Transverse colon (tissue), 4 donors: ENCODE data around the gene MCUB. TPM values are rescaled to one million over a fixed set of nuclear protein-coding genes. Genes with fewer than 3 reads are reported as not detected.
"Not testable (repeated sequence)": the region's sequence is repeated elsewhere in the genome, so short reads cannot be mapped to it uniquely, and the experiment has no call there.

Experiments
- DNase-seq: peaks from one replicate; pipeline ENCODE4 v3.0.0-alpha.2; 2019
- H3K27ac ChIP-seq, 4 donors: fragments of 200-600 bp; sonication (generic); 2 replicates each; pipeline ENCODE4 v1.5.1; 2016 to 2018; ENCODE audit warnings: inconsistent platforms in 4 of 4
- H3K27me3 ChIP-seq: fragments of 200-600 bp; sonication (generic); 2 replicates; pipeline ENCODE4 v1.5.1; 2017; ENCODE audit warnings: inconsistent platforms
- H3K36me3 ChIP-seq, 4 donors: fragments of 200-600 bp; sonication (generic); 2 replicates each; pipeline ENCODE4 v1.5.1; 2017 to 2019; ENCODE audit warnings: inconsistent platforms in 4 of 4
- H3K4me1 ChIP-seq, 4 donors: fragments of 200-600 bp; sonication (generic); 2 replicates each; pipeline ENCODE4 v1.5.1; 2017 to 2020; ENCODE audit warnings: inconsistent platforms in 4 of 4
- H3K4me3 ChIP-seq, 4 donors: fragments of 200-600 bp; sonication (generic); 1 replicate in 1 of 4; 2 replicates in 3 of 4; pipeline versions ENCODE4 v1.5.1 to v1.6.1; 2017 to 2019; ENCODE audit warnings: inconsistent platforms in 4 of 4
- H3K9me3 ChIP-seq, 2 donors: fragments of 200-600 bp; sonication (generic); 2 replicates each; pipeline ENCODE4 v1.5.1; 2017 to 2019; ENCODE audit warnings: inconsistent platforms in 2 of 2
- EP300 ChIP-seq: sonication (generic); formaldehyde crosslinking; IDR thresholded peaks from one replicate; pipeline ENCODE4 v1.6.1; 2017; ENCODE audit warnings: antibody characterized with exemption, low read depth
- POLR2A ChIP-seq: fragments of 450-650 bp; IDR thresholded peaks from one replicate; pipeline ENCODE4 v1.6.1; 2016; ENCODE audit warnings: antibody characterized with exemption, mild to moderate bottlenecking, moderate library complexity
- POLR2AphosphoS5 ChIP-seq, 3 donors: sonication (generic); formaldehyde crosslinking; IDR thresholded peaks; one replicate each; pipeline ENCODE4 v1.6.1; 2016; ENCODE audit warnings: antibody characterized with exemption in 3 of 3
- WGBS, 2 donors: methylation state at CpG; one replicate each; pipeline ENCODE4 v1.1.5; 2018; ENCODE audit warnings: low coverage in 1 of 2; 5-methylcytosine and 5-hydroxymethylcytosine counted together
- in situ Hi-C, 4 donors: fragments of 200-750 bp; cut with MboI; loops; one replicate each; pipeline versions ENCODE4 v1.15.0 to v1.15.1; 2017; ENCODE audit warnings: low sequenced_read_pairs in 3 of 4, low pct_ligation_motif_present in 1 of 4, low pct_unique_long_range_greater_than_20kb in 1 of 4
- intact Hi-C: fragments of 100-400 bp; cut with DNase I; formaldehyde crosslinking; loops from one replicate; pipeline ENCODE4 v1.15.1; 2023; ENCODE audit warnings: low total_unique reads
- total RNA-seq, 4 donors: library from RNA; depleted of rRNA; stranded (reverse); fragments of >200 nt; gene quantifications; one replicate each; pipeline ENCODE4 v1.1.0, GENCODE V29; 2016
- TF ChIP-seq, protein P1 (sequence below), 5 experiments: fragments of 200-600 bp in 3 of 5; fragments of 450-650 bp in 2 of 5; sonication (generic) in 3 of 5; IDR thresholded peaks; 1 replicate in 2 of 5; 2 replicates in 3 of 5; pipeline ENCODE4 v1.5.1; 2016 to 2017; ENCODE audit warnings: antibody characterized with exemption in 5 of 5, inconsistent platforms in 3 of 5, mild to moderate bottlenecking in 2 of 5, moderate library complexity in 1 of 5

The MCUB gene
- total RNA-seq, 4 donors from 2014 or later = 4.6 to 15.7 (median 8.8) TPM

DNA sequence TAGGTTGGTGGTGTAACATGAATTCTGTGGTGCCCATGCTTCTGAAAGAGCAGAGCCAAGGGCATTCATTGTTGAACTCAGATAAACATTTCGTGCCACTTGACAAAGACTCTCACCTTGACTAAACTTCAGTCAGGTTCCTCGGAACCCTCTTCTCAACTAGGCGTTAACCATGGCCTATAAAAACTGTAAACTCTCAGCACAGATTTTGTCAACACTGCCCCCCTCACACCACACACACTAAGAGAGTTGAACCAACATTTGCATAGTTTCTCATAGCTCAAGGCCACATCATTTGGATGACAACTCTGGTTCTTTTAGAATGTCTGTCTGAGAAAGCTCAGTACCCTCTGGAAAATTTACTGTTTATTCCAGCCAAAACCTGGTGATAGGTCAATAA, 115.1 kb downstream of the MCUB start:
- DNase-seq = no peak
- TF ChIP-seq, protein P1, sequence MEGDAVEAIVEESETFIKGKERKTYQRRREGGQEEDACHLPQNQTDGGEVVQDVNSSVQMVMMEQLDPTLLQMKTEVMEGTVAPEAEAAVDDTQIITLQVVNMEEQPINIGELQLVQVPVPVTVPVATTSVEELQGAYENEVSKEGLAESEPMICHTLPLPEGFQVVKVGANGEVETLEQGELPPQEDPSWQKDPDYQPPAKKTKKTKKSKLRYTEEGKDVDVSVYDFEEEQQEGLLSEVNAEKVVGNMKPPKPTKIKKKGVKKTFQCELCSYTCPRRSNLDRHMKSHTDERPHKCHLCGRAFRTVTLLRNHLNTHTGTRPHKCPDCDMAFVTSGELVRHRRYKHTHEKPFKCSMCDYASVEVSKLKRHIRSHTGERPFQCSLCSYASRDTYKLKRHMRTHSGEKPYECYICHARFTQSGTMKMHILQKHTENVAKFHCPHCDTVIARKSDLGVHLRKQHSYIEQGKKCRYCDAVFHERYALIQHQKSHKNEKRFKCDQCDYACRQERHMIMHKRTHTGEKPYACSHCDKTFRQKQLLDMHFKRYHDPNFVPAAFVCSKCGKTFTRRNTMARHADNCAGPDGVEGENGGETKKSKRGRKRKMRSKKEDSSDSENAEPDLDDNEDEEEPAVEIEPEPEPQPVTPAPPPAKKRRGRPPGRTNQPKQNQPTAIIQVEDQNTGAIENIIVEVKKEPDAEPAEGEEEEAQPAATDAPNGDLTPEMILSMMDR (IDR thresholded peaks at IDR 0.05) = no peak
- no peak overlapping the region for H3K27ac ChIP-seq
- H3K36me3 ChIP-seq = no peaks in the 10 kb centered on the region
- 68 to 83% methylated on average over 1 to 3 of the region's 3 CpGs for WGBS, 2 donors
- H3K4me3 ChIP-seq = no peak overlapping the region
- H3K4me1 ChIP-seq = no peaks in the 10 kb centered on the region
- intact Hi-C loops (no loop called here), in situ Hi-C loops (no loop called here)
- no peaks in the 10 kb centered on the region for H3K27me3 ChIP-seq
- H3K9me3 ChIP-seq = peaks cover 0 to 5% of the 10 kb centered on the region in 2 donors

DNA sequence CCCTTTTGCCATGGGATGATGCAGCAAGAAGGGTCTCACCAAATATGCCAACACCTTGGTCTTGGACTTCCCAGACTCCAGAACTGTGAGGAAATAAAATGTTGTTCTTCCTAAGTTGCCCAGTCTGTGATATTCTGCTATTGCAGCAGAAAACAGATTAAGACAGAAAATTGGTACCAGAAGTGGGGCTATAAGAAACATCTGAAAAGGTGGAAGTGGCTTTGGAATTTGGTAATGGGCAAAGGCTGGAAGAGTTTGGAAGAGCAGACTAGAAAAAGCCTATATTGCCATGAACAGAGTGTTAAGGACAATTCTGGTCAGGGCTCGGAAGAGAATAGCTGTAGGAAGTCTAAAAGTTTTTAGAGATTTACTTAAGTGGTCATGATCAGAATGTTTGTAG, 115.8 kb downstream of the MCUB start:
- H3K9me3 ChIP-seq = peaks cover 0 to 5% of the 10 kb centered on the region in 2 donors
- H3K27ac ChIP-seq = no peak overlapping the region
- H3K4me1 ChIP-seq = no peaks in the 10 kb centered on the region
- H3K4me3 ChIP-seq = no peak overlapping the region
- WGBS, 2 donors = 100% methylated on average over 1 of the region's 1 CpG
- TF ChIP-seq EP300 (no peak), POLR2A (no peak), POLR2AphosphoS5 (IDR thresholded peaks at IDR 0.05) (no peak)
- TF ChIP-seq, protein P1 (IDR thresholded peaks at IDR 0.05) = no peak
- intact Hi-C loops (no loop called here), in situ Hi-C loops (no loop called here)
- H3K36me3 ChIP-seq = no peaks in the 10 kb centered on the region
- no peak for DNase-seq
- no peaks in the 10 kb centered on the region for H3K27me3 ChIP-seq

DNA sequence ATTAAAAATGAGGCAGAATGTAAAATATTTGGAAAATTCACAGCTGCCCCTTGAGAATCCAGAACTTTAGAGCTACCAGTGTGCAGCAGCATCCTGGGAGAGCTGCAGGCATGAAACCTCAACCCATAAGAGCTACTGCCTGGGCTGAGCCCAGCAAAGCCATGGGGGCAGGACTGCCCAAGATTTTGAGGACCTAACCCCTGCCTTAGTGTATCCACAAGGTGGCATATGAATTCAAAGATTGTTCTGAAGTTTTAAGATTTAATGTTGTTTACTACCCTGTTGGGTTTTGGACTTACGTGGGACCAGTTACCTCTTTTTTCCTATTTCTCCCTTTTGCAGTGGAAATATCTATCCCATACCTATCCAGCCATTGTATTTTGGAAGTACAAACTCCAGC, 116.8 kb downstream of the MCUB start:
- intact Hi-C loops = no loop called here
- DNase-seq = no peak
- Histone ChIP-seq H3K27ac (no peak overlapping the region), H3K36me3 (no peaks in the 10 kb centered on the region), H3K9me3 (no peaks in the 10 kb centered on the region), H3K4me1 (no peaks in the 10 kb centered on the region), H3K27me3 (no peaks in the 10 kb centered on the region), H3K4me3 (no peak overlapping the region)
- TF ChIP-seq, protein P1 (IDR thresholded peaks at IDR 0.05) = no peak
- TF ChIP-seq POLR2AphosphoS5 (IDR thresholded peaks at IDR 0.05) (no peak), EP300 (no peak)
- in situ Hi-C loops = no loop called here
- 94 to 100% methylated on average over 1 of the region's 1 CpG for WGBS, 2 donors

DNA sequence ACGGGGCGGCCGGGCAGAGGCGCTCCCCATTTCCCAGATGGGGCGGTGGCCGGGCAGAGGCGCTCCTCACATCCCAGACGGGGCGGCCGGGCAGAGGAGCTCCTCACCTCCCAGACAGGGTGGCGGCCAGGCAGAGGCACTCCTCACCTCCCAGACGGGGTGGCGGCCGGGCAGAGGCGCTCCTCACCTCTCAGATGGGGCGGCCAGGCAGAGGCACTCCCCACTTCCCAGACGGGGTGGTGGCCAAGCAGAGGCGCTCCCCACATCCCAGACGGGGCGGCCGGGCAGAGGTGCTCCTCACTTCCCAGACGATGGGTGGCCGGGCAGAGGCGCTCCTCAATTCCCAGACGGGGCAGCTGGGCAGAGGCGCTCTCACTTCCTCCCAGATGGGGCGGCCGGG, 118.4 kb downstream of the MCUB start:
- H3K9me3 ChIP-seq, intact Hi-C loops, H3K27ac ChIP-seq, in situ Hi-C loops, H3K4me1 ChIP-seq, H3K27me3 ChIP-seq, H3K4me3 ChIP-seq, H3K36me3 ChIP-seq, DNase-seq: not testable (repeated sequence)
- WGBS, 2 donors = 88% methylated on average over 20 of the region's 28 CpGs; no CpG with 5 or more reads in 1 of the 2 donors

DNA sequence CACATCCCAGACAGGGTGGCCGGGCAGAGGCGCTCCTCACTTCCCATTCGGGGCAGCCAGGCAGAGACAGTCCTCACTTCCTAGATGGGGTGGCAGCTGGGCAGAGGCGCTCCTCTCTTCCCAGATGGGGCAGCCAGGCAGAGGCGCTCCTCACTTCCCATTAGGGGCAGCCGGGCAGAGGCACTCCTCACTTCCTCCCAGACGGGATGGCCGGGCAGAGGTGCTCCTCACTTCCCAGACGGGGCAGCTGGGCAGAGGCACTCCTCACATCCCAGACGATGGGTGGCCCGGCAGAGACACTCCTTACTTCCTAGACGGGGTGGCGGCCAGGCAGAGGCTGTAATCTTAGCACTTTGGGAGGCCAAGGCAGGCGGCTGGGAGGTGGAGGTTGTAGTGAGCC, 118.9 kb downstream of the MCUB start:
- WGBS, 2 donors = 94% methylated on average over 13 of the region's 14 CpGs; no CpG with 5 or more reads in 1 of the 2 donors

More for the DNA sequence above, 118.9 kb downstream of the MCUB start:
- in situ Hi-C loops, H3K4me1 ChIP-seq, intact Hi-C loops, H3K9me3 ChIP-seq, H3K27ac ChIP-seq, H3K4me3 ChIP-seq, H3K27me3 ChIP-seq, DNase-seq, H3K36me3 ChIP-seq: not testable (repeated sequence)
